B cell (primary cell): ENCODE data around the gene TDRKH. TPM values are rescaled to one million over a fixed set of nuclear protein-coding genes. Genes with fewer than 3 reads are reported as not detected.

Experiments
- ATAC-seq: fragments of 200-7000 bp; cut with Tn5 transposase; one replicate; pipeline ENCODE4 v1.10.0; 2021; ENCODE audit warnings: low read depth, mild to moderate bottlenecking, moderate number of reproducible peaks, moderate library complexity
- CTCF ChIA-PET: fragments of 350-600 bp; sonication (Branson Sonifier 250); formaldehyde crosslinking; loops from one replicate; lab custom pipeline; 2021; ENCODE audit warnings: antibody characterized with exemption, inconsistent platforms; lab: Charles Lee
- POLR2A ChIA-PET: fragments of 350-600 bp; sonication (Branson Sonifier 250); formaldehyde crosslinking; loops from one replicate; lab custom pipeline; 2021; ENCODE audit warnings: antibody characterized with exemption; lab: Charles Lee
- DNase-seq: peaks from one replicate; pipeline ENCODE4 v3.0.0; 2013
- H2AFZ ChIP-seq: 2 replicates; pipeline ENCODE4 v1.6.1; 2012; ENCODE audit warnings: mild to moderate bottlenecking, low read depth, low read length; ENCODE audit not compliant: insufficient read depth, poor library complexity, severe bottlenecking
- H3K27ac ChIP-seq, 2 donors: 1 replicate in 1 of 2; 2 replicates in 1 of 2; pipeline ENCODE4 v1.5.1; 2012 to 2013; ENCODE audit warnings: low read length in 2 of 2, mild to moderate bottlenecking in 2 of 2, moderate library complexity in 1 of 2
- H3K27me3 ChIP-seq, 4 experiments: fragments of 200-600 bp in 1 of 4; sonication (generic) in 1 of 4; replicated peaks in 1 of 4; 1 replicate in 2 of 4; 2 replicates in 2 of 4; pipeline versions ENCODE4 v1.6.1 to v1.7.0; 2013 to 2016; ENCODE audit warnings: low read length in 3 of 4, mild to moderate bottlenecking in 2 of 4, mixed read lengths in 1 of 4, moderate library complexity in 1 of 4; ENCODE audit not compliant: insufficient read depth in 4 of 4, control insufficient read depth in 3 of 4; ENCODE audit errors: control extremely low read depth in 1 of 4
- H3K36me3 ChIP-seq, 2 experiments: replicated peaks in 1 of 2; 1 replicate in 1 of 2; 2 replicates in 1 of 2; pipeline versions ENCODE4 v1.6.1 to v1.7.1; 2013; ENCODE audit warnings: low read length in 1 of 2; ENCODE audit not compliant: insufficient read depth in 2 of 2, control insufficient read depth in 1 of 2; ENCODE audit errors: control extremely low read depth in 1 of 2, extremely low read depth in 1 of 2
- H3K4me1 ChIP-seq, 2 donors: fragments of 200-600 bp in 1 of 2; sonication (generic) in 1 of 2; 1 replicate in 1 of 2; 2 replicates in 1 of 2; pipeline versions ENCODE4 v1.5.1 to v1.6.1; 2013 to 2017; ENCODE audit warnings: low read length in 2 of 2; ENCODE audit not compliant: control insufficient read depth in 2 of 2, insufficient read depth in 2 of 2
- H3K4me2 ChIP-seq: replicated peaks from 2 replicates; pipeline ENCODE3; 2012; ENCODE audit warnings: mild to moderate bottlenecking, low read depth, low read length; ENCODE audit not compliant: poor library complexity, severe bottlenecking
- H3K4me3 ChIP-seq, 5 experiments: fragments of 200-600 bp in 1 of 5; sonication (generic) in 1 of 5; 1 replicate in 3 of 5; 2 replicates in 2 of 5; pipeline versions ENCODE4 v1.5.1 to v1.7.0; 2011 to 2016; ENCODE audit warnings: low read length in 4 of 5, mild to moderate bottlenecking in 4 of 5, low read depth in 2 of 5, control low read depth in 1 of 5, moderate library complexity in 1 of 5; ENCODE audit not compliant: insufficient read depth in 1 of 5; ENCODE audit errors: control extremely low read depth in 1 of 5, extremely low read depth in 1 of 5
- H3K79me2 ChIP-seq: fragments of 200-600 bp; sonication (generic); one replicate; pipeline ENCODE4 v1.6.0; 2016; ENCODE audit warnings: low read length; ENCODE audit not compliant: control insufficient read depth, insufficient read depth
- H3K9ac ChIP-seq: fragments of 200-600 bp; sonication (generic); 2 replicates; pipeline ENCODE4 v1.6.1; 2017; ENCODE audit warnings: mild to moderate bottlenecking, low read length, moderate library complexity
- H3K9me3 ChIP-seq, 3 donors: one replicate each; pipeline versions ENCODE4 v1.6.1 to v1.7.1; 2013; ENCODE audit warnings: low read length in 2 of 3; ENCODE audit not compliant: control insufficient read depth in 2 of 3, insufficient read depth in 1 of 3; ENCODE audit errors: control extremely low read depth in 1 of 3
- H4K20me1 ChIP-seq: 2 replicates; pipeline ENCODE4 v1.6.0; 2012; ENCODE audit warnings: mild to moderate bottlenecking, low read length; ENCODE audit not compliant: insufficient read depth, control insufficient read depth, poor library complexity, severe bottlenecking
- H3K27ac Mint-ChIP-seq: one replicate; pipeline ENCODE4 v1.8.0; 2021; ENCODE audit warnings: mixed read lengths
- H3K27me3 Mint-ChIP-seq: one replicate; pipeline ENCODE4 v1.8.0; 2021; ENCODE audit warnings: mixed read lengths
- H3K4me1 Mint-ChIP-seq: one replicate; pipeline ENCODE4 v1.8.0; 2021; ENCODE audit warnings: mixed read lengths
- H3K4me3 Mint-ChIP-seq: one replicate; pipeline ENCODE4 v1.8.0; 2021; ENCODE audit warnings: mixed read lengths
- H3K9me3 Mint-ChIP-seq: one replicate; pipeline ENCODE4 v1.8.0; 2022; ENCODE audit warnings: mixed read lengths; ENCODE audit not compliant: insufficient read depth
- EZH2 ChIP-seq: IDR thresholded peaks from 2 replicates; pipeline ENCODE4 v1.6.1; 2012; ENCODE audit warnings: borderline replicate concordance, low read depth, mild to moderate bottlenecking, moderate library complexity, low read length; ENCODE audit not compliant: insufficient read depth, poor library complexity, severe bottlenecking
- WGBS: methylation state at CpG from one replicate; pipeline ENCODE4 v1.1.5; 2013; ENCODE audit warnings: missing lambda C conversion rate; ENCODE audit not compliant: insufficient coverage; 5-methylcytosine and 5-hydroxymethylcytosine counted together
- intact Hi-C: fragments of 100-400 bp; cut with micrococcal nuclease; formaldehyde crosslinking; loops from one replicate; pipeline ENCODE4 v1.10.0; 2022
- polyA plus RNA-seq: library from polyadenylated mRNA; depleted of rRNA; stranded (reverse); fragments of >200 nt; gene quantifications from 2 replicates; pipeline ENCODE4 v1.2.3, GENCODE V29; 2012
- total RNA-seq, 2 donors: library from RNA; stranded (reverse); fragments of 120-200 nt in 1 of 2; gene quantifications; 1 replicate in 1 of 2; 2 replicates in 1 of 2; pipeline versions ENCODE4 v1.2.3 to v1.2.4, GENCODE V29; 2013 to 2022
- TF ChIP-seq, protein P1 (sequence below): fragments of 200-600 bp; IDR thresholded peaks from one replicate; pipeline ENCODE4 v1.8.0; 2022; ENCODE audit warnings: antibody characterized with exemption, mild to moderate bottlenecking

TDRKH gene
- total and polyA plus RNA-seq, 2 donors (not counting 1 experiment from before 2014, with no cell fraction given) = 2.0 to 13.3 TPM

DNA sequence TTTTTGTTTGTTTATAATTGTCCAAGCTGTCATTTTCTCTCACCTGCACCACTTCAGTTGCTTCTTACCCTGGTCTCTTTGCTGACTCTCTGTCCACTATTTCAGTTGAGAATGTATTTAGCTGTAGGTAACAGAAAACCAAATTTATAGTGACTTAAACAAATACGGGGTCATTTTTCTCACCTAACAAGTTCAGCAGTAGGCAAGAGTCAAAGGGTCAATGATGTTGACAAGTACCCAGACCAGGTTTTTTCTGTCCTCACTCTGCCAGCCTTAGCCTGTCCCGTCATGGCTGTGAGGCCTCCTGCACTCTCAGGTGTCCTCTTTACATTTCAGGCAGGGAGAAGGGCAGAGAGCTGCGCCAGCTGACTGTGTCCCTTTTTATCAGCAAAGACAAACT lies 57.2 kb downstream of the TDRKH start:
- Histone ChIP-seq H3K4me2 (no peak overlapping the region), H2AFZ (no peak overlapping the region), H3K4me1 (no peaks in the 10 kb centered on the region), H3K36me3 (no peaks in the 10 kb centered on the region), H3K27me3 (peaks cover 0 to 17% (median 3%) of the 10 kb centered on the region in 4 experiments), H3K4me3 (no peak overlapping the region), H3K79me2 (no peaks in the 10 kb centered on the region), H3K9me3 (peaks cover 0 to 12% (median 12%) of the 10 kb centered on the region in 3 donors), H4K20me1 (no peaks in the 10 kb centered on the region), H3K9ac (no peak overlapping the region), H3K27ac (no peak overlapping the region)
- intact Hi-C loops = no loop called here
- ATAC-seq = no peak
- H3K4me1 Mint-ChIP-seq = no peaks in the 10 kb centered on the region
- peaks cover 9% of the 10 kb centered on the region for H3K9me3 Mint-ChIP-seq
- ChIA-PET POLR2A (no interaction called here), CTCF (interaction anchor here (0.6 to 2.3 kb wide), 3 partner anchors 139 to 723 kb away, joined by 3 to 12 read pairs (median 7); no protein-coding TSS in a partner anchor)
- H3K27ac Mint-ChIP-seq = no peak overlapping the region
- TF ChIP-seq EZH2 = no peak
- 87% methylated on average over 3 of the region's 3 CpGs for WGBS
- DNase-seq = no peak
- H3K27me3 Mint-ChIP-seq = peaks cover 43% of the 10 kb centered on the region
- H3K4me3 Mint-ChIP-seq = no peak overlapping the region

DNA sequence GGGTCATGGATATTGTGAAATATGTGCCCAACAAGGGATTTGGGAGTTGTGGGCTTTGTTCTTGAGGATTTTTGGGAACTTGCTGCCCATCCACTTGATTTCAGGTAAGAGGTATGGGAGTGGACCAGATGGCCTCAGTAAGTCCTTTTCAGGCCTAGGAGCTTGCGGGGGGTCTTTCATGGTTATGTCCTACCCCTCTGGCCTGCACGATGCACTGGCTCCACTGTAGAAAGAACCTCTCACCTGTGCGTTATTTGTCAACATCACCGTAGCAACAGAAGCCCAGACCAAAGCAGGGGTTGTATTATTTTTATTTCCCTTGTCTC lies 60.4 kb downstream of the TDRKH start:
- CTCF ChIA-PET = interaction anchor here (0.7 to 1.7 kb wide), 2 partner anchors 102 to 135 kb away, joined by 4 read pairs; no protein-coding TSS in a partner anchor
- POLR2A ChIA-PET = no interaction called here
- Mint-ChIP-seq H3K27me3 (peaks cover 66% of the 10 kb centered on the region), H3K4me3 (no peak overlapping the region), H3K27ac (no peak overlapping the region), H3K9me3 (no peaks in the 10 kb centered on the region), H3K4me1 (no peaks in the 10 kb centered on the region)
- TF ChIP-seq EZH2 = no peak
- TF ChIP-seq, protein P1, sequence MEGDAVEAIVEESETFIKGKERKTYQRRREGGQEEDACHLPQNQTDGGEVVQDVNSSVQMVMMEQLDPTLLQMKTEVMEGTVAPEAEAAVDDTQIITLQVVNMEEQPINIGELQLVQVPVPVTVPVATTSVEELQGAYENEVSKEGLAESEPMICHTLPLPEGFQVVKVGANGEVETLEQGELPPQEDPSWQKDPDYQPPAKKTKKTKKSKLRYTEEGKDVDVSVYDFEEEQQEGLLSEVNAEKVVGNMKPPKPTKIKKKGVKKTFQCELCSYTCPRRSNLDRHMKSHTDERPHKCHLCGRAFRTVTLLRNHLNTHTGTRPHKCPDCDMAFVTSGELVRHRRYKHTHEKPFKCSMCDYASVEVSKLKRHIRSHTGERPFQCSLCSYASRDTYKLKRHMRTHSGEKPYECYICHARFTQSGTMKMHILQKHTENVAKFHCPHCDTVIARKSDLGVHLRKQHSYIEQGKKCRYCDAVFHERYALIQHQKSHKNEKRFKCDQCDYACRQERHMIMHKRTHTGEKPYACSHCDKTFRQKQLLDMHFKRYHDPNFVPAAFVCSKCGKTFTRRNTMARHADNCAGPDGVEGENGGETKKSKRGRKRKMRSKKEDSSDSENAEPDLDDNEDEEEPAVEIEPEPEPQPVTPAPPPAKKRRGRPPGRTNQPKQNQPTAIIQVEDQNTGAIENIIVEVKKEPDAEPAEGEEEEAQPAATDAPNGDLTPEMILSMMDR = no peak
- no peak for ATAC-seq
- no peaks in the 10 kb centered on the region for H3K4me1 ChIP-seq
- H3K36me3 ChIP-seq = no peaks in the 10 kb centered on the region
- H3K9me3 ChIP-seq = no peaks in the 10 kb centered on the region
- no peak for DNase-seq
- H4K20me1 ChIP-seq = no peaks in the 10 kb centered on the region
- no peak overlapping the region for H3K9ac ChIP-seq
- no peak overlapping the region for H2AFZ ChIP-seq
- no peak overlapping the region for H3K27ac ChIP-seq
- H3K27me3 ChIP-seq = peaks cover 0 to 34% (median 16%) of the 10 kb centered on the region in 4 experiments
- no peak overlapping the region for H3K4me3 ChIP-seq
- H3K79me2 ChIP-seq = no peaks in the 10 kb centered on the region
- no peak overlapping the region for H3K4me2 ChIP-seq
- WGBS = 93% methylated on average over 4 of the region's 4 CpGs
- intact Hi-C loops = loop anchor here (10.0 kb wide), 1 partner anchor 105 kb away; the partner anchor contains the start of genes C2CD4D and RORC
